Activated naive CD4-positive, alpha-beta T cell treated with anti-CD3 and anti-CD28 coated beads for 36 hours (primary cell): ENCODE data around the gene EEFSEC. TPM values are rescaled to one million over a fixed set of nuclear protein-coding genes. Genes with fewer than 3 reads are reported as not detected.

ENCODE experiments used
- CTCF ChIA-PET: fragments of 350-600 bp; sonication (Branson Sonifier 250); formaldehyde crosslinking; loops from one replicate; lab custom pipeline; 2021; ENCODE audit warnings: antibody characterized with exemption; lab: Charles Lee
- DNase-seq: peaks from one replicate; pipeline ENCODE4 v3.0.0-alpha.2; 2020
- H3K27ac Mint-ChIP-seq: one replicate; pipeline ENCODE4 v1.8.0; 2021; ENCODE audit warnings: mild to moderate bottlenecking, mixed read lengths
- H3K27me3 Mint-ChIP-seq: one replicate; pipeline ENCODE4 v1.8.0; 2021; ENCODE audit warnings: low read depth, mixed read lengths
- H3K36me3 Mint-ChIP-seq: one replicate; pipeline ENCODE4 v1.8.0; 2021; ENCODE audit warnings: low read depth, mixed read lengths
- H3K4me1 Mint-ChIP-seq: one replicate; pipeline ENCODE4 v1.8.0; 2021; ENCODE audit warnings: low read depth, mixed read lengths
- H3K4me3 Mint-ChIP-seq: one replicate; pipeline ENCODE4 v1.8.0; 2021; ENCODE audit warnings: mild to moderate bottlenecking, moderate library complexity, mixed read lengths
- H3K9me3 Mint-ChIP-seq: one replicate; pipeline ENCODE4 v1.8.0; 2021; ENCODE audit warnings: mixed read lengths
- intact Hi-C: fragments of 100-400 bp; cut with micrococcal nuclease; formaldehyde crosslinking; loops from one replicate; pipeline ENCODE4 v1.15.1; 2023
- total RNA-seq, 2 experiments: library from RNA; stranded (reverse); gene quantifications; one replicate each; pipeline ENCODE4 v1.2.3, GENCODE V29; 2021

Gene EEFSEC
- total RNA-seq, 2 experiments from 2014 or later, result 11.0 to 11.6 TPM

- intact Hi-C loops, result no loop called here
- Mint-ChIP-seq H3K4me1 (peaks cover 15% of the 10 kb centered on the region), H3K27ac (no peak overlapping the region), H3K36me3 (peaks cover 27% of the 10 kb centered on the region), H3K27me3 (no peaks in the 10 kb centered on the region), H3K9me3 (no peaks in the 10 kb centered on the region), H3K4me3 (no peak overlapping the region)
- CTCF ChIA-PET, result no interaction called here
- DNase-seq, result no peak
Observed at GRCh38 chr3:128160661-128161060, 7.4 kb downstream of the EEFSEC start.

- no peaks in the 10 kb centered on the region for H3K27me3 Mint-ChIP-seq
- CTCF ChIA-PET, result no interaction called here
Observed at GRCh38 chr3:128163432-128163831, 10.2 kb downstream of the EEFSEC start.

GRCh38 chr3:128166971-128167453 is 13.7 kb downstream of the EEFSEC start:
- DNase-seq, result no peak
- Mint-ChIP-seq H3K4me3 (no peak overlapping the region), H3K27ac (no peak overlapping the region), H3K36me3 (no peaks in the 10 kb centered on the region), H3K27me3 (no peaks in the 10 kb centered on the region), H3K9me3 (no peaks in the 10 kb centered on the region), H3K4me1 (peaks cover 14% of the 10 kb centered on the region)
- intact Hi-C loops, result no loop called here
- CTCF ChIA-PET, result no interaction called here

More at GRCh38 chr3:128163432-128163831, 10.2 kb downstream of the EEFSEC start:
- intact Hi-C loops, result no loop called here
- no peak for DNase-seq
- no peak overlapping the region for H3K4me3 Mint-ChIP-seq
- no peak overlapping the region for H3K27ac Mint-ChIP-seq
- H3K4me1 Mint-ChIP-seq, result peaks cover 12% of the 10 kb centered on the region
- peaks cover 8% of the 10 kb centered on the region for H3K36me3 Mint-ChIP-seq
- no peaks in the 10 kb centered on the region for H3K9me3 Mint-ChIP-seq

GRCh38 chr3:128167646-128167972 is 14.3 kb downstream of the EEFSEC start:
- Mint-ChIP-seq H3K9me3 (no peaks in the 10 kb centered on the region), H3K27ac (no peak overlapping the region), H3K27me3 (no peaks in the 10 kb centered on the region), H3K4me3 (no peak overlapping the region), H3K36me3 (no peaks in the 10 kb centered on the region), H3K4me1 (peaks cover 14% of the 10 kb centered on the region)
- DNase-seq, result no peak
- CTCF ChIA-PET, result no interaction called here
- intact Hi-C loops, result no loop called here

GRCh38 chr3:128167973-128168674 is 14.8 kb downstream of the EEFSEC start:
- Mint-ChIP-seq H3K27me3 (no peaks in the 10 kb centered on the region), H3K4me3 (no peak overlapping the region), H3K36me3 (no peaks in the 10 kb centered on the region), H3K27ac (no peak overlapping the region), H3K4me1 (peaks cover 14% of the 10 kb centered on the region), H3K9me3 (no peaks in the 10 kb centered on the region)
- DNase-seq, result no peak
- CTCF ChIA-PET, result interaction anchor here (1.6 kb wide), 1 partner anchor 10 kb away, joined by 4 read pairs; no protein-coding TSS in a partner anchor
- intact Hi-C loops, result no loop called here

- H3K4me3 Mint-ChIP-seq, result no peak overlapping the region
- H3K27ac Mint-ChIP-seq, result no peak overlapping the region
- no peaks in the 10 kb centered on the region for H3K9me3 Mint-ChIP-seq
- no peaks in the 10 kb centered on the region for H3K27me3 Mint-ChIP-seq
- intact Hi-C loops, result no loop called here
- H3K4me1 Mint-ChIP-seq, result peaks cover 17% of the 10 kb centered on the region
- no peak for DNase-seq
- CTCF ChIA-PET, result interaction anchor here (1.6 kb wide), 1 partner anchor 9 kb away, joined by 4 read pairs; no protein-coding TSS in a partner anchor
- H3K36me3 Mint-ChIP-seq, result no peaks in the 10 kb centered on the region
Observed at GRCh38 chr3:128168836-128169235, 15.6 kb downstream of the EEFSEC start.

GRCh38 chr3:128170866-128171516 is 17.7 kb downstream of the EEFSEC start:
- H3K27ac Mint-ChIP-seq, result no peak overlapping the region
- intact Hi-C loops, result loop anchor here (5.0 kb wide), 1 partner anchor 151 kb away; no protein-coding TSS in a partner anchor

GRCh38 chr3:128173200-128173599 is 19.9 kb downstream of the EEFSEC start:
- Mint-ChIP-seq H3K27ac (no peak overlapping the region), H3K9me3 (no peaks in the 10 kb centered on the region), H3K4me3 (no peak overlapping the region), H3K36me3 (no peaks in the 10 kb centered on the region), H3K4me1 (peaks cover 35% of the 10 kb centered on the region), H3K27me3 (no peaks in the 10 kb centered on the region)
- intact Hi-C loops, result loop anchor here (5.0 kb wide), 1 partner anchor 149 kb away; no protein-coding TSS in a partner anchor
- CTCF ChIA-PET, result no interaction called here
- DNase-seq, result no peak

More at GRCh38 chr3:128170866-128171516, 17.7 kb downstream of the EEFSEC start:
- Mint-ChIP-seq H3K27me3 (no peaks in the 10 kb centered on the region), H3K9me3 (no peaks in the 10 kb centered on the region), H3K36me3 (no peaks in the 10 kb centered on the region), H3K4me3 (no peak overlapping the region), H3K4me1 (peaks cover 30% of the 10 kb centered on the region)
- CTCF ChIA-PET, result interaction anchor here (0.5 to 0.9 kb wide), 3 partner anchors 52 to 151 kb away, joined by 3 read pairs; no protein-coding TSS in a partner anchor
- peak; percentile 34 for DNase-seq

- peaks cover 38% of the 10 kb centered on the region for H3K4me1 Mint-ChIP-seq
- H3K27ac Mint-ChIP-seq, result no peak overlapping the region
- CTCF ChIA-PET, result no interaction called here
- no peaks in the 10 kb centered on the region for H3K27me3 Mint-ChIP-seq
- H3K36me3 Mint-ChIP-seq, result no peaks in the 10 kb centered on the region
- no peak for DNase-seq
- H3K4me3 Mint-ChIP-seq, result no peak overlapping the region
- intact Hi-C loops, result loop anchor here (5.0 kb wide), 1 partner anchor 148 kb away; no protein-coding TSS in a partner anchor
- H3K9me3 Mint-ChIP-seq, result no peaks in the 10 kb centered on the region
Observed at GRCh38 chr3:128173849-128174248, 20.6 kb downstream of the EEFSEC start.

- no peak overlapping the region for H3K27ac Mint-ChIP-seq
- H3K4me1 Mint-ChIP-seq, result peaks cover 45% of the 10 kb centered on the region
- no peaks in the 10 kb centered on the region for H3K27me3 Mint-ChIP-seq
- no peaks in the 10 kb centered on the region for H3K9me3 Mint-ChIP-seq
- H3K36me3 Mint-ChIP-seq, result no peaks in the 10 kb centered on the region
- no peak for DNase-seq
- CTCF ChIA-PET, result interaction anchor here (1.6 kb wide), 1 partner anchor 79 kb away, joined by 9 read pairs; no protein-coding TSS in a partner anchor
- no peak overlapping the region for H3K4me3 Mint-ChIP-seq
- intact Hi-C loops, result loop anchor here (5.0 kb wide), 1 partner anchor 147 kb away; no protein-coding TSS in a partner anchor
Observed at GRCh38 chr3:128174675-128175590, 21.7 kb downstream of the EEFSEC start.

- Mint-ChIP-seq H3K36me3 (no peaks in the 10 kb centered on the region), H3K4me3 (no peak overlapping the region), H3K27me3 (no peaks in the 10 kb centered on the region), H3K9me3 (no peaks in the 10 kb centered on the region), H3K27ac (no peak overlapping the region), H3K4me1 (peaks cover 44% of the 10 kb centered on the region)
- intact Hi-C loops, result no loop called here
- no peak for DNase-seq
- CTCF ChIA-PET, result interaction anchor here (0.6 to 2.0 kb wide), 3 partner anchors 11 to 181 kb away, joined by 5 to 9 read pairs (median 8); no protein-coding TSS in a partner anchor
Observed at GRCh38 chr3:128175768-128176167, 22.5 kb downstream of the EEFSEC start.
